IMR-90 (cell line): ENCODE results near the gene ZC2HC1C. TPM values are rescaled to one million over a fixed set of nuclear protein-coding genes. Genes with fewer than 3 reads are reported as not detected.

Experiments used
- ATAC-seq: fragments of 200-7000 bp; cut with Tn5 transposase; 2 replicates; pipeline ENCODE4 v1.9.1; 2020; ENCODE audit warnings: low read depth, mild to moderate bottlenecking, moderate library complexity
- BruUV-seq: library from RNA; stranded (reverse); fragments of 400-500 nt; replicated peaks from 2 replicates; lab custom pipeline; 2021; lab: Mats Ljungman, UMichigan
- CTCF ChIA-PET: fragments of 300-600 bp; formaldehyde crosslinking; extraction: SDS; loops from one replicate; lab custom pipeline; 2021; ENCODE audit warnings: antibody characterized with exemption; lab: Yijun Ruan, JAX
- POLR2A ChIA-PET: fragments of 300-600 bp; sonication (Branson Sonifier 250); formaldehyde crosslinking; loops from one replicate; lab custom pipeline; 2022; ENCODE audit warnings: antibody characterized with exemption; ENCODE audit not compliant: unreplicated experiment; lab: Charles Lee
- DNase-seq: peaks from one replicate; pipeline ENCODE4 v3.0.0; 2013
- H2AFZ ChIP-seq: replicated peaks from 2 replicates; pipeline ENCODE3; 2013; ENCODE audit warnings: low read length, mild to moderate bottlenecking; ENCODE audit not compliant: poor library complexity
- H2AK5ac ChIP-seq: 2 replicates; pipeline ENCODE4 v1.6.1; 2013; ENCODE audit warnings: low read depth, low read length, inconsistent platforms
- H2AK9ac ChIP-seq: replicated peaks from 2 replicates; pipeline ENCODE3; 2013; ENCODE audit warnings: mild to moderate bottlenecking, low read depth, low read length, moderate library complexity; ENCODE audit not compliant: poor library complexity
- H2BK120ac ChIP-seq: 2 replicates; pipeline ENCODE4 v1.6.1; 2013; ENCODE audit warnings: low read depth, low read length, inconsistent platforms
- H2BK15ac ChIP-seq: 3 replicates; pipeline ENCODE4 v1.6.1; 2013; ENCODE audit warnings: low read depth, low read length, inconsistent platforms
- H2BK20ac ChIP-seq: 2 replicates; pipeline ENCODE4 v1.6.1; 2013; ENCODE audit warnings: low read depth, mild to moderate bottlenecking, inconsistent platforms, low read length, moderate library complexity
- H2BK5ac ChIP-seq: 2 replicates; pipeline ENCODE4 v1.6.1; 2013; ENCODE audit warnings: mild to moderate bottlenecking, low read depth, low read length, inconsistent platforms; ENCODE audit not compliant: poor library complexity, severe bottlenecking
- H3K14ac ChIP-seq: replicated peaks from 2 replicates; pipeline ENCODE4 v1.6.1; 2013; ENCODE audit warnings: low read depth, low read length, inconsistent platforms
- H3K18ac ChIP-seq: 2 replicates; pipeline ENCODE4 v1.6.1; 2013; ENCODE audit warnings: low read depth, low read length, control low read depth
- H3K23ac ChIP-seq: 2 replicates; pipeline ENCODE4 v1.6.1; 2013; ENCODE audit warnings: low read depth, low read length, inconsistent platforms
- H3K27ac ChIP-seq: 2 replicates; pipeline ENCODE4 v1.5.1; 2013; ENCODE audit warnings: mild to moderate bottlenecking, control low read depth, low read length; ENCODE audit not compliant: insufficient read depth
- H3K27me3 ChIP-seq: 2 replicates; pipeline ENCODE4 v1.6.1; 2013; ENCODE audit warnings: low read length; ENCODE audit not compliant: control insufficient read depth, insufficient read depth
- H3K36me3 ChIP-seq: 2 replicates; pipeline ENCODE4 v1.6.1; 2013; ENCODE audit warnings: low read length, mixed read lengths; ENCODE audit not compliant: control insufficient read depth, insufficient read depth
- H3K4ac ChIP-seq: 2 replicates; pipeline ENCODE4 v1.6.1; 2013; ENCODE audit warnings: low read depth, low read length, inconsistent platforms
- H3K4me1 ChIP-seq: 2 replicates; pipeline ENCODE4 v1.6.1; 2013; ENCODE audit warnings: low read length, mixed read lengths; ENCODE audit not compliant: control insufficient read depth, insufficient read depth
- H3K4me2 ChIP-seq: 2 replicates; pipeline ENCODE4 v1.6.1; 2013; ENCODE audit warnings: low read depth, mild to moderate bottlenecking, control low read depth, low read length, moderate library complexity
- H3K4me3 ChIP-seq: 2 replicates; pipeline ENCODE4 v1.5.1; 2013; ENCODE audit warnings: low read depth, mild to moderate bottlenecking, control low read depth, low read length, moderate library complexity; ENCODE audit not compliant: insufficient read depth
- H3K56ac ChIP-seq: 2 replicates; pipeline ENCODE4 v1.6.1; 2013; ENCODE audit warnings: low read length, inconsistent platforms; ENCODE audit not compliant: insufficient read depth; ENCODE audit errors: extremely low read depth
- H3K79me1 ChIP-seq, 2 experiments: 2 replicates each; pipeline ENCODE4 v1.6.1; 2013; ENCODE audit warnings: low read length in 2 of 2, inconsistent platforms in 1 of 2, low read depth in 1 of 2
- H3K9ac ChIP-seq: 2 replicates; pipeline ENCODE4 v1.6.1; 2013; ENCODE audit warnings: low read depth, low read length, control low read depth
- H3K9me1 ChIP-seq: 2 replicates; pipeline ENCODE4 v1.6.1; 2013; ENCODE audit warnings: low read length, inconsistent platforms; ENCODE audit not compliant: insufficient read depth
- H3K9me3 ChIP-seq: 2 replicates; pipeline ENCODE4 v1.6.1; 2013; ENCODE audit warnings: low read length; ENCODE audit not compliant: control insufficient read depth, insufficient read depth
- H4K20me1 ChIP-seq: 2 replicates; pipeline ENCODE4 v1.6.1; 2013; ENCODE audit warnings: low read length, inconsistent platforms; ENCODE audit not compliant: insufficient read depth
- H4K5ac ChIP-seq: 2 replicates; pipeline ENCODE4 v1.6.1; 2013; ENCODE audit warnings: mild to moderate bottlenecking, low read depth, low read length, control low read depth
- H4K8ac ChIP-seq, 2 experiments: 2 replicates each; pipeline ENCODE4 v1.6.1; 2013; ENCODE audit warnings: low read depth in 2 of 2, low read length in 2 of 2, control low read depth in 1 of 2, inconsistent platforms in 1 of 2
- H4K91ac ChIP-seq: 2 replicates; pipeline ENCODE4 v1.6.1; 2013; ENCODE audit warnings: low read depth, low read length, inconsistent platforms; ENCODE audit not compliant: insufficient read depth
- BHLHE40 ChIP-seq: fragments of 150-350 bp; IDR thresholded peaks from 2 replicates; pipeline ENCODE4 v1.6.1; 2016; ENCODE audit warnings: mild to moderate bottlenecking, low read depth, low read length
- MAFK ChIP-seq: IDR thresholded peaks from 2 replicates; pipeline ENCODE4 v1.6.1; 2012; ENCODE audit warnings: low read depth, low read length, improper control_type of control experiment
- MXI1 ChIP-seq: IDR thresholded peaks from 2 replicates; pipeline ENCODE4 v1.6.1; 2012; ENCODE audit warnings: low read depth, mild to moderate bottlenecking, low read length, moderate library complexity, borderline replicate concordance
- RCOR1 ChIP-seq: IDR thresholded peaks from 2 replicates; pipeline ENCODE4 v1.6.1; 2012; ENCODE audit warnings: mild to moderate bottlenecking, low read length, improper control_type of control experiment; ENCODE audit not compliant: insufficient replicate concordance
- SMC3 ChIP-seq: fragments of 150-350 bp; IDR thresholded peaks from 2 replicates; pipeline ENCODE4 v1.6.1; 2016; ENCODE audit warnings: low read depth, mild to moderate bottlenecking, antibody characterized with exemption, low read length, moderate library complexity
- WGBS, 2 experiments: methylation state at CpG; one replicate each; pipeline versions ENCODE4 v1.1.5 to v1.1.7; 2013; ENCODE audit warnings: missing lambda C conversion rate in 2 of 2; ENCODE audit not compliant: insufficient read length in 1 of 2; ENCODE audit errors: extremely low coverage in 2 of 2; 5-methylcytosine and 5-hydroxymethylcytosine counted together
- dilution Hi-C: fragments of 300-500 bp; cut with HindIII; formaldehyde crosslinking; loops from one replicate; pipeline ENCODE4 v1.14.3; 2018; ENCODE audit warnings: low sequenced_read_pairs; ENCODE audit not compliant: unreplicated experiment
- in situ Hi-C: fragments of 300-500 bp; cut with MboI; formaldehyde crosslinking; loops from 3 replicates; pipeline ENCODE4 v1.14.3; 2019; ENCODE audit warnings: low sequenced_read_pairs, inconsistent platforms, mixed read lengths
- intact Hi-C: fragments of 100-400 bp; cut with micrococcal nuclease; formaldehyde crosslinking; loops from 2 replicates; pipeline ENCODE4 v1.10.0; 2022
- polyA plus RNA-seq, 3 experiments: library from polyadenylated mRNA; depleted of rRNA; stranded (reverse); fragments of >200 nt; gene quantifications; 2 replicates each; pipeline ENCODE4 v1.2.3, GENCODE V29; 2012; ENCODE audit warnings: low replicate concordance in 1 of 3
- total RNA-seq: library from RNA; depleted of rRNA; stranded (reverse); fragments of >200 nt; gene quantifications from 2 replicates; pipeline ENCODE4 v1.2.3, GENCODE V29; 2012
- TF ChIP-seq, protein P1 (sequence below): fragments of 150-350 bp; IDR thresholded peaks from 2 replicates; pipeline ENCODE4 v1.6.1; 2017; ENCODE audit warnings: mild to moderate bottlenecking, antibody characterized with exemption, low read length, low read depth

Gene ZC2HC1C
- total and polyA plus RNA-seq, 2 of the 4 experiments (the other 2 are of a cell fraction): 0.15 to 0.54 TPM

GRCh38 chr14:75096959-75097358, 27.5 kb downstream of the ZC2HC1C start:
- no peaks in the 10 kb centered on the region for H3K27me3 ChIP-seq
- ChIA-PET POLR2A (interaction anchor here (0.6 to 0.7 kb wide), 2 partner anchors 89 to 149 kb away, joined by 3 to 5 read pairs; no protein-coding TSS in a partner anchor), CTCF (interaction anchor here (0.6 kb wide), 1 partner anchor 85 kb away, joined by 3 read pairs; no protein-coding TSS in a partner anchor)
- ATAC-seq (no peak), DNase-seq (no peak)
- no peak for TF ChIP-seq SMC3
- TF ChIP-seq MAFK: no peak
- TF ChIP-seq, protein P1, sequence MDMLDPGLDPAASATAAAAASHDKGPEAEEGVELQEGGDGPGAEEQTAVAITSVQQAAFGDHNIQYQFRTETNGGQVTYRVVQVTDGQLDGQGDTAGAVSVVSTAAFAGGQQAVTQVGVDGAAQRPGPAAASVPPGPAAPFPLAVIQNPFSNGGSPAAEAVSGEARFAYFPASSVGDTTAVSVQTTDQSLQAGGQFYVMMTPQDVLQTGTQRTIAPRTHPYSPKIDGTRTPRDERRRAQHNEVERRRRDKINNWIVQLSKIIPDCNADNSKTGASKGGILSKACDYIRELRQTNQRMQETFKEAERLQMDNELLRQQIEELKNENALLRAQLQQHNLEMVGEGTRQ: no peak
- no peak for TF ChIP-seq MXI1
- TF ChIP-seq BHLHE40: no peak
- no peak for TF ChIP-seq RCOR1
- no peak overlapping the region for H3K4ac ChIP-seq
- peaks cover 0 to 3% of the 10 kb centered on the region in 2 experiments; a peak in 2 of 4 replicates for H3K79me1 ChIP-seq
- H3K9ac ChIP-seq: no peak overlapping the region
- in situ Hi-C loops: no loop called here
- intact Hi-C loops: no loop called here
- no peak overlapping the region for H2AK5ac ChIP-seq
- no peak overlapping the region for H3K18ac ChIP-seq
- no peak overlapping the region for H3K4me3 ChIP-seq
- H2AFZ ChIP-seq: no peak overlapping the region
- H2BK5ac ChIP-seq: no peak overlapping the region
- no peak overlapping the region for H3K56ac ChIP-seq
- H2BK120ac ChIP-seq: no peak overlapping the region
- WGBS, 2 experiments: 80% methylated on average over 1 of the region's 6 CpGs; no CpG with 5 or more reads in 1 of the 2 experiments
- H3K14ac ChIP-seq: no peak overlapping the region
- no peak overlapping the region for H3K27ac ChIP-seq
- H3K9me1 ChIP-seq: no peaks in the 10 kb centered on the region
- no peak overlapping the region for H4K5ac ChIP-seq
- no peak overlapping the region for H2BK20ac ChIP-seq
- no TSS peak for BruUV-seq
- no peaks in the 10 kb centered on the region for H3K9me3 ChIP-seq
- dilution Hi-C loops: no loop called here
- no peaks in the 10 kb centered on the region for H3K4me1 ChIP-seq
- H3K4me2 ChIP-seq: no peak overlapping the region
- peaks cover 30% of the 10 kb centered on the region for H3K36me3 ChIP-seq
- H2BK15ac ChIP-seq: no peak overlapping the region
- no peak overlapping the region for H4K91ac ChIP-seq
- no peak overlapping the region for H4K8ac ChIP-seq
- H4K20me1 ChIP-seq: no peaks in the 10 kb centered on the region
- no peak overlapping the region for H2AK9ac ChIP-seq
- H3K23ac ChIP-seq: no peak overlapping the region
